GM19351 (cell line): ENCODE data around the gene MARF1.
A peak's percentile ranks its signal among the peaks of the same experiment; 100 is the strongest.
"Not testable (repeated sequence)": the region's sequence is repeated elsewhere in the genome, so short reads cannot be mapped to it uniquely, and the experiment has no call there.

Experiments
- ATAC-seq: cut with Tn5 transposase; IDR thresholded peaks from one replicate; pipeline ENCODE4 v1.9.1; 2021; ENCODE audit warnings: mild to moderate bottlenecking, moderate library complexity; ENCODE audit not compliant: unreplicated experiment

Gene MARF1

GRCh38 chr16:15652293-15653001 lies 9.5 kb upstream of the MARF1 start:
- ATAC-seq = no peak

DNA sequence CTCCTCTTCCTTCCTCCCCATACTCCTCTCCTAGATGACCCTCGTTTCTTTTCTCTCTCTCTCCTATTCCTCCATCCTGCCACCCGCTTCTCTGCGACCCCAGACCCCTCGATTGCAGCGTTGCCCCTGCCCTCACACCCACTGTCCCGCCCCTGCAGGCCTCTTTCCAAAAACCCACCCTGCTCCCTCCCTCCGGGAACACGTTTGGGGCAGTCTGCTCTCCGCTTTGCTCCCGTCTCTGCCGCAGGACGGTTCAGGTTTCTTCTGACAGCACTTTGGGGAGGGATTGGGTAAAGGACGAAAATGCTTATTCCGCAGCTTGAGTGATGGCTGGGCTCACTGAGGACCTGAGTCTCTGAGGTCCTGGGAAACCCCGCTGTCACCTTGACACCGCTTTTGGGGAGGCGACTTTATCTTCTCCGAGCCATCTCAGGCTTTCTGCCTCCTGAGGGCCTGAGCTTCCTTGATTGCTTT lies 7.8 kb upstream of the MARF1 start:
- ATAC-seq = no peak

- ATAC-seq = peak; percentile 77
Observed at GRCh38 chr16:15650019-15650697, 7.2 kb upstream of the MARF1 start, which contains the start of gene NDE1. TSS of gene NDE1 (plus strand) at chr16:15650245. CDS start at chr16:15664779, 14,534 bp downstream.

GRCh38 chr16:15649727-15650018 lies 6.7 kb upstream of the MARF1 start:
- no peak for ATAC-seq

DNA sequence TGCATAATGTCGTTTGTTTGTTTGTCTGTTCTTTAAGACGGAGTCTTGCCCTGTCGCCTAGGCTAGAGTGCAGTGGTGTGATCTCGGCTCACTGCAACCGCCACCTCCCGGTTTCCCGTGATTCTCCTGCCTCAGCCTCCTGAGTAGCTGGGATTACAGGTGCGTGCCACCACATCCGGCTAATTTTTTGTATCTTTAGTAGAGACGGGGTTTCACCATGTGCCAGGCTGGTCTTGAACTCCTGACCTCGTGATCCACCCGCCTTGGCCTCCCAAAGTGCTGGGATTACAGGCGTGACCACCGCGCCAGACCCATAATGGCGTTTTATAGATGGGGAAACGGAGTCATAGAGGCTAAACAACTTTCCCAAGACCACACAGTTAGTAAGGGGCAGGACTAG lies 6.4 kb upstream of the MARF1 start:
- ATAC-seq = not testable (repeated sequence)

GRCh38 chr16:15648135-15648730 lies 5.3 kb upstream of the MARF1 start:
- no peak for ATAC-seq

GRCh38 chr16:15647294-15648014 lies 4.5 kb upstream of the MARF1 start:
- no peak for ATAC-seq

DNA sequence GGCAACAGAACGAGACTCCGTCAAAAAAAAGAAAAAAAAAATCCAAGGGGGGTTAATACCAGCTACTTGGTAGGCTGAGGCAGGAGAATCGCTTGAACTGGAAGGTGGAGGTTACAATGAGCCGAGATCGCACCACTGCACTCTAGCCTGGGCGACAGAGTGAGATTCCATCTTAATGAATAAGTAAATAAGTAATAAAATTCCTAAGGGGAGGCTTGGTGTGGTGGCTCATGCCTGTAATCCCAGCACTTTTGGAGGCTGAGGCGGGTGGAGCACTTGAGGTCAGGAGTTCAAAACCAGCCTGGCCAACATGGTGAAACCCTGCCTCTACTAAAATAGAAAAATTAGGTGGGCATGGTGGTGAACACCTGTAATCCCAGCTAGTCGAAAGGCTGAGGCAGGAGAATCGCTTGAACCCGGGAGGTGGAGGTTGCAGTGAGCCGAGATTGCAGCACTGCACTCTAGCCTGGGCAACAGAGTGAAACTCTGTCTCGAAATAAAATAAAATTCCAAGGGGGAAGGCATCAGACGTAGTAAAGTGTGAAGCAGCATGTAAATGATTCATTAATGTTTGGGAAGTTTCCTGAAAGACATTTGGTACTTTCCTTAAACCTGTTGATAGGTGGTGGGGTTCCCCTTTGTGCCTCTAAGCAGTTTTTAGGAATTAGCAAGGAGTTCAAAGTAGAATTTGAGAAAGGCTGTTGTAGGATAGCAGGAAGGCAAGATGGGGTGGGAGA lies 3.8 kb upstream of the MARF1 start:
- ATAC-seq = not testable (repeated sequence)

GRCh38 chr16:15644962-15645465 lies 2.1 kb upstream of the MARF1 start:
- not testable (repeated sequence) for ATAC-seq

DNA sequence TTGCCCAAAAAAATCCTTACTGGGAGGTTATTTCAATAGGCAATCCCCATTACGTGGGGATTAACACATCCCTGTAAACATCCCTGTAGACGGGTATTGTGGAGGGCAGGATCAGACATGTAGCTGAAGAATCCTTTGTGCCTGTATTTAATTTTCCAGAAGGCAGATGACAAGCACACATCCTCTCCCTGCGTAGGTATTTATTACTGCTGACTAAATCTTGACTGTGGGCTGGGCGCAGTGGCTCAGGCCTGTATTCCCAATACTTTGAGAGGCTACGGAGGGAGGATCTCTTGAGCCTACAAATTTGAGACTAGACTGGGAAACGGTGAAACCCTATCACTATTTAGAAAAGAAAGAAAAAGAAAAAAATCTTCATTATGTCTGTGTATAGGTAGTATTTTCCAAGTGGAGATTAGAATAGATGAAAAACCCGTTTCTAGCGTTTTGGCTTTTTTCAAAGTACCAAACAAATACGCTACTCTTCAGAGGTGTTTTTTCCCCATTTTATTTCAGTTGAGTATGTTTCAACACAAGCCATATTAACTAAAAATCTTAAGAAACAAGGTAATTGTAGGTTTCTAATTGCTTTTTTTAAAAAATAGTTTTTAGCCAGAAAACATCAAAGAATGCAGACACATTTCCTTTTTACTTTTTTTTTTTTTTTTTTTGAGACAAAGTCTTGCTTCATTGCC lies 1.5 kb upstream of the MARF1 start:
- ATAC-seq = no peak

GRCh38 chr16:15643946-15644250 lies 944 bp upstream of the MARF1 start:
- no peak for ATAC-seq

DNA sequence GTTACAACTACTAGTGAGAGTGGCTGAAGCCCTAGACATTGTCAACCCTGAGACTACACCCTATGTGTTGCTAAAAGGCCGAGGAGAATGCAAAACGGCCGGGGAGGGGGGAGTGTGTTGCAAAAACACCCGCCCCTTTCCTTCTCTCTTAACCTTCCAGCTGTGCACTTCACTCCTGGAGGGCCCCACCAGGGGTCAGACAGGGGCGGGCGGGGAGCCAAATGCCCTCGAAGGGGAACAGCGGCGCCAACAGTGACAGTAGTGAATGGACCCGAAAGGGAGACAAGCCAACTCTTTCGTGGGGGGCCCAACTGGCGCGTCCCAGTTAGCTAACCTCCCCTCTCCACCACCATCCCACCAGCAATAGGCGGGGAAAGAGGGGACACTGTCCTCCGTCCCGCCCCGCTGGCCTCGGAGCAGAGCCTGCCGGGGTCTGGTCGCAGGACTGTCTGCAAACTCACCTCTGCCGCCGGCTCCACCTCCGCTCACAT lies 352 bp downstream of the MARF1 start:
- peak; percentile 64 for ATAC-seq

GRCh38 chr16:15641753-15642556 lies 999 bp downstream of the MARF1 start:
- no peak for ATAC-seq

- no peak for ATAC-seq
Observed at GRCh38 chr16:15640966-15641365, 2.0 kb downstream of the MARF1 start.

DNA sequence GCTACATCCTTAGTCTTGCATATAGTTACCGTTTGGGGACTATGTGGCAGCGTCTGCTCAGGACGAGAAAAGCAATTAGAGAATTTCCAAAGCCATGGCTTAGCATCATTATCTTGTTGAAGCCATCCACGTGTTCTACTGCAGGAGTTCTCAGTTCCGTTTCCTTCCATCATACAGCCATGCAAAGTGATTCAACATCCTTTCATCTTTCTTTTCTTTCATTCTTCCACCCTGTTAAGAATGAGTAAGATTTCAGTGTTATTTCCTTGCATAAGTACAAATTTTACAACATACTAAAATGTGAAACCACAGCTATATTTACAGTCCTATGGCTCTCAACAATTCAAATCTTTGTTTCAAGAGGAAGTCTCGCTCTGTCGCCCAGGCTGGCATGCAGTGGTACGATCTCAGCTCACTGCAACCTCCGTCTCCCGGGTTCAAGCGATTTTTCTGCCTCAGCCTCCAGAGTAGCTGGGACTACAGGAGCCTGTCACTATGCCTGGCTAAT lies 3.8 kb downstream of the MARF1 start:
- ATAC-seq = no peak

DNA sequence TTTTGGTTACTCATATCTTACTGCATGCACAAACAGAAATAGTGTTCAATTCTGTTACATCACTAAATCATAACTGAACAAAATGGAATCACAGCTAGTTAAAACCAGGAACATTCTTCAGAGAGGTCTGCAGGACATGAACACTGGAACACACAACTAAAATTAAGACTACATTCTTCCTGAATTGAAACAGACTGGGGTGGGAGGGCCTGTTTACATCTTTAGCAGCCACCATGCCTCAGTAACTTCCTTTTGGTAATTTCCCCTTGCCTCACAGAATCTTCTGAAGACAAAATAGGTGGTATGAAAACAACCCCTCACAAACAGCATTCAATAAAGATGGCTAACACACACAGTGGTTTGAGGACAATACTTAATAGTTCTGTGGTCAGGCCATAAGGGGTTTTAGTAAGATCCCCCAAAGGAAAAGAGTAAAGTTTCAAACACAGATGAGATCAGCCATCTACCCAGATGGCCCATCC lies 6.5 kb downstream of the MARF1 start:
- no peak for ATAC-seq

- no peak for ATAC-seq
Observed at GRCh38 chr16:15635926-15636325, 7.0 kb downstream of the MARF1 start.

DNA sequence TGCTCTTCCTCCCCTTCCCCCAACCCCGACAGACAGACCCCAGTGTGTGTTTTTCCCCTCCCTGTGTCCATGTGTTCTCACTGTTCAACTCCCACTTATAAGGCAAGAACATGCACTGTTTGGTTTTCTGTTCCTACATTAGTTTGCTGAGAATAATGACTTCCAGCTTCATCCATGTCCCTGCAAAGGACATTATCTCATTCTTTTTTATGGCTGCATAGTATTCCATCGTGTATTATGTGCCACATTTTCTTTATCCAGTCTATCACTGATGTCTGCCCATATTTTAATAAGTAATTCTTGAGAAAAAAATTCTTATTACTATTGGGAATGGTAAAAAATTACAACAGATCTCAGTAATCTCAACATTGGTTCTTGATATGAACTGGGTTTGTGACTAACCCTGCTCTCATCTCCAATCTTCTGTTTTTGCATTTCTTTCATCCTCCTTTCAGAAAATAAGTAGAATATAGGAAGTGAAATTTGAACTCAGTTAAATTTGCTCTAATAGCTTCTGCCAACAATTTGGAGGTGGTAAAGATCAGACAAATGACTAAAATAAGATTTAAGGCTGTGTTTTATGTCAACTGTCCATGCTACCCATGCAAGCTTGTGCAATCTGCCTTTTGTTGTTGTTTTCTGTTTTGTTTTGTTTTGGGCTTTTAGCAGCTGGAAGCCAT lies 11.1 kb downstream of the MARF1 start:
- ATAC-seq = no peak
